GM12878 (cell line): ENCODE data around the gene HRH3.

Experiments
- EZH2 ChIP-seq: IDR thresholded peaks from 2 replicates; pipeline ENCODE4 v1.6.1; 2012; ENCODE audit warnings: low read depth, mild to moderate bottlenecking, control low read depth, inconsistent platforms, low read length, borderline replicate concordance; ENCODE audit not compliant: control insufficient read depth
- GABPA ChIP-seq: IDR thresholded peaks from 2 replicates; pipeline ENCODE4 v1.6.1; 2014; ENCODE audit warnings: antibody characterized with exemption, low read depth, mild to moderate bottlenecking, inconsistent platforms
- ZNF274 ChIP-seq: IDR thresholded peaks from one replicate; pipeline ENCODE4 v1.8.0; 2011; ENCODE audit not compliant: insufficient read length, insufficient read depth
- TF ChIP-seq, protein P1 (sequence below), 3 experiments: IDR thresholded peaks in 2 of 3; conservative IDR thresholded peaks in 1 of 3; 2 replicates each; pipeline ENCODE4 v1.5.1; 2011; ENCODE audit warnings: low read depth in 3 of 3, low read length in 3 of 3, mild to moderate bottlenecking in 3 of 3, control low read depth in 2 of 3, moderate library complexity in 2 of 3, inconsistent platforms in 1 of 3, mixed read lengths in 1 of 3; ENCODE audit not compliant: control insufficient read depth in 2 of 3, insufficient read depth in 1 of 3; ENCODE audit errors: extremely low read depth in 1 of 3
- TF ChIP-seq, protein P2 (sequence below): IDR thresholded peaks from 2 replicates; pipeline ENCODE4 v1.6.1; 2012; ENCODE audit warnings: low read depth, low read length, improper control_type of control experiment
- TF ChIP-seq, protein P3 (sequence below): IDR thresholded peaks from 2 replicates; pipeline ENCODE4 v1.6.1; 2012; ENCODE audit warnings: improper control_type of control experiment, low read depth, low read length; ENCODE audit not compliant: insufficient replicate concordance

DNA sequence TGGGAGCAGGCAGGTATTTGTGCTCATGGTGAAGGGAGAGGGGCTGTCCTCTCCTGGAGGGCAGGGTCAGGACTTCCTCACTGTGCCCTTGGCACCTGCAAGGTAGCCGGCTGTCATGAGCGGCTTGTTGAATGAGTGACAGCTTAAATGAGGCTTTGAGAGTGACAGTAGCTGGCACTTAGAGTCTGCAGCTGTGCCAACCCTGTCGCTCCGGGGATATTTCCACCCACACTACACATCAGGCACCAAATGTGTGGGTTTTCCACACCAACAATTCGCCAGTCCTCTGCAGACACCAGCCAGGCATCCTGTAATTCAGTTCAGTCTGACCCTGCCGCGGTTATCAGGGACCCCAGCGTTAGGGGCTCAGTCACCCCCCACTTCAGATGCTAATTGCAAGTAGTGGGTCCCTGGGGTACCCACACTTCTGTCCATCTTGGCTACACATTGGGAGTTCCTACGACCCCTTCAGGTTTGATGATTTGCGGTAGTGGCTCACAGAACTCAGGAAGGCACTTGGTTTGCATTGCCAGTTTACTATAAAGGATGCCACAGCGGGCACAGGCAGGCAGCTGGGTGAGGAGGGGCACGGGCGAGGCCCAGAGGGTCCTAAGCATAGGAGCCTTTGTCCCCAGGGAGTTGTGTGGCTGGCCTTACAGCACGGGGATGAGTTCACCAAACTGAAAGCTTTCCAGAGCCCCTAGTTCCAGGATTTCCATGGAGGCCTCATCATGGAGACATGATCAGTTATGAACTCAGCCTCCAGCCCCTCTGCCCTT is 28.1 kb downstream of the HRH3 start:
- TF ChIP-seq, protein P1, sequence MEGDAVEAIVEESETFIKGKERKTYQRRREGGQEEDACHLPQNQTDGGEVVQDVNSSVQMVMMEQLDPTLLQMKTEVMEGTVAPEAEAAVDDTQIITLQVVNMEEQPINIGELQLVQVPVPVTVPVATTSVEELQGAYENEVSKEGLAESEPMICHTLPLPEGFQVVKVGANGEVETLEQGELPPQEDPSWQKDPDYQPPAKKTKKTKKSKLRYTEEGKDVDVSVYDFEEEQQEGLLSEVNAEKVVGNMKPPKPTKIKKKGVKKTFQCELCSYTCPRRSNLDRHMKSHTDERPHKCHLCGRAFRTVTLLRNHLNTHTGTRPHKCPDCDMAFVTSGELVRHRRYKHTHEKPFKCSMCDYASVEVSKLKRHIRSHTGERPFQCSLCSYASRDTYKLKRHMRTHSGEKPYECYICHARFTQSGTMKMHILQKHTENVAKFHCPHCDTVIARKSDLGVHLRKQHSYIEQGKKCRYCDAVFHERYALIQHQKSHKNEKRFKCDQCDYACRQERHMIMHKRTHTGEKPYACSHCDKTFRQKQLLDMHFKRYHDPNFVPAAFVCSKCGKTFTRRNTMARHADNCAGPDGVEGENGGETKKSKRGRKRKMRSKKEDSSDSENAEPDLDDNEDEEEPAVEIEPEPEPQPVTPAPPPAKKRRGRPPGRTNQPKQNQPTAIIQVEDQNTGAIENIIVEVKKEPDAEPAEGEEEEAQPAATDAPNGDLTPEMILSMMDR (IDR thresholded peaks at IDR 0.05 in 2 of 3, conservative IDR thresholded peaks at IDR 0.05 in 1 of 3; ENCODE audit: control insufficient read depth in 2 of 3, extremely low read depth in 1 of 3, insufficient read depth in 1 of 3, low read depth in 3 of 3, low read length in 3 of 3): no peak
- TF ChIP-seq, protein P2, sequence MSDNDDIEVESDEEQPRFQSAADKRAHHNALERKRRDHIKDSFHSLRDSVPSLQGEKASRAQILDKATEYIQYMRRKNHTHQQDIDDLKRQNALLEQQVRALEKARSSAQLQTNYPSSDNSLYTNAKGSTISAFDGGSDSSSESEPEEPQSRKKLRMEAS: no peak
- TF ChIP-seq EZH2 (no peak), GABPA (no peak), ZNF274 (no peak)
- TF ChIP-seq, protein P3, sequence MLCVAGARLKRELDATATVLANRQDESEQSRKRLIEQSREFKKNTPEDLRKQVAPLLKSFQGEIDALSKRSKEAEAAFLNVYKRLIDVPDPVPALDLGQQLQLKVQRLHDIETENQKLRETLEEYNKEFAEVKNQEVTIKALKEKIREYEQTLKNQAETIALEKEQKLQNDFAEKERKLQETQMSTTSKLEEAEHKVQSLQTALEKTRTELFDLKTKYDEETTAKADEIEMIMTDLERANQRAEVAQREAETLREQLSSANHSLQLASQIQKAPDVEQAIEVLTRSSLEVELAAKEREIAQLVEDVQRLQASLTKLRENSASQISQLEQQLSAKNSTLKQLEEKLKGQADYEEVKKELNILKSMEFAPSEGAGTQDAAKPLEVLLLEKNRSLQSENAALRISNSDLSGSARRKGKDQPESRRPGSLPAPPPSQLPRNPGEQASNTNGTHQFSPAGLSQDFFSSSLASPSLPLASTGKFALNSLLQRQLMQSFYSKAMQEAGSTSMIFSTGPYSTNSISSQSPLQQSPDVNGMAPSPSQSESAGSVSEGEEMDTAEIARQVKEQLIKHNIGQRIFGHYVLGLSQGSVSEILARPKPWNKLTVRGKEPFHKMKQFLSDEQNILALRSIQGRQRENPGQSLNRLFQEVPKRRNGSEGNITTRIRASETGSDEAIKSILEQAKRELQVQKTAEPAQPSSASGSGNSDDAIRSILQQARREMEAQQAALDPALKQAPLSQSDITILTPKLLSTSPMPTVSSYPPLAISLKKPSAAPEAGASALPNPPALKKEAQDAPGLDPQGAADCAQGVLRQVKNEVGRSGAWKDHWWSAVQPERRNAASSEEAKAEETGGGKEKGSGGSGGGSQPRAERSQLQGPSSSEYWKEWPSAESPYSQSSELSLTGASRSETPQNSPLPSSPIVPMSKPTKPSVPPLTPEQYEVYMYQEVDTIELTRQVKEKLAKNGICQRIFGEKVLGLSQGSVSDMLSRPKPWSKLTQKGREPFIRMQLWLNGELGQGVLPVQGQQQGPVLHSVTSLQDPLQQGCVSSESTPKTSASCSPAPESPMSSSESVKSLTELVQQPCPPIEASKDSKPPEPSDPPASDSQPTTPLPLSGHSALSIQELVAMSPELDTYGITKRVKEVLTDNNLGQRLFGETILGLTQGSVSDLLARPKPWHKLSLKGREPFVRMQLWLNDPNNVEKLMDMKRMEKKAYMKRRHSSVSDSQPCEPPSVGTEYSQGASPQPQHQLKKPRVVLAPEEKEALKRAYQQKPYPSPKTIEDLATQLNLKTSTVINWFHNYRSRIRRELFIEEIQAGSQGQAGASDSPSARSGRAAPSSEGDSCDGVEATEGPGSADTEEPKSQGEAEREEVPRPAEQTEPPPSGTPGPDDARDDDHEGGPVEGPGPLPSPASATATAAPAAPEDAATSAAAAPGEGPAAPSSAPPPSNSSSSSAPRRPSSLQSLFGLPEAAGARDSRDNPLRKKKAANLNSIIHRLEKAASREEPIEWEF: no peak
